NCI-H526 treated with DMSO at 0.1 percent for 48 hours (cell line): Measurements from ENCODE around the gene XCR1.
"Not testable (repeated sequence)": the region's sequence is repeated elsewhere in the genome, so short reads cannot be mapped to it uniquely, and the experiment has no call there.

Experiments used
- DNase-seq: peaks from one replicate; lab custom pipeline; 2025; lab: John Stamatoyannopoulos, UW

The XCR1 gene

GRCh38 chr3:46006238-46007032 lies 20.8 kb downstream of the XCR1 start:
- no peak for DNase-seq

DNA sequence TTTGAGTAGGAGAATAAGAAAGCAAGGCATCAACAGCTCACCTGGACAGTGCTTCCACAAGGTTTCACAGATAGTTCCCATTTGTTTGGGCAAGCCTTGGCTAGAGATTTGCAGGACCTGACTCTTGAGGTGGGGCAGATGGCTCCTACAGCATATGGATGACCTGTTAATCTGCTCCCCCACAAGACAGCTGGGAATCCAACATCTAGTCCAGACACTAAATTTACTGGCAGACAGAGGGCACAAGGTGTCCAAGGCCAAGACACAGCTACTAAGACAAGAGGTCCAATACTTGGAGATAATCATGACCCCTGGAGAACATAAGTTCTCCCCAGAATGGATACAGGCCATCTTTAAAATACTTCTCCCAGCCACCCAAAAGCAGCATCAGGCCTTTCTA lies 23.6 kb downstream of the XCR1 start:
- DNase-seq: not testable (repeated sequence)

GRCh38 chr3:46001178-46001577 lies 26.1 kb downstream of the XCR1 start:
- no peak for DNase-seq

DNA sequence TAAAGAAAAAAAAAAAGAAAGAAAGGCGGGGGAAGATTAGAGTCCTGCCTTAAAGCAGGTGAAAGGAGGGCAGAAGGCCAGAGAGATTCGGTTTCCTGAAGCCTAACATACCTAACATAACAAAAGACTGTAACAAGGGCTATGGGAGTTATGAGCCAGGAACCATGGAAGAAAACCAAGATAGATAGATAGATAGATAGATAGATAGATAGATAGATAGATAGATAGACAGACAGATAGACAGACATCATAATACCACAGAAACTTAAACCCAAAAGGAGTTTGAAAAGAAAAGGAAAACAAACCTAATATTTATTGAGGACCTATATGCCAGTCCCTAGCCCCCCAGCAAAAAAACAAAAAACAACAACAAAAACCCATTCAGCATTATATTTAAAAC lies 29.3 kb downstream of the XCR1 start:
- DNase-seq: no peak

GRCh38 chr3:45997499-45997898 lies 29.8 kb downstream of the XCR1 start:
- DNase-seq: not testable (repeated sequence)

GRCh38 chr3:45995236-45996192 lies 31.8 kb downstream of the XCR1 start, which contains the start of gene FYCO1:
TSS of gene FYCO1 (minus strand) at chr3:45995824. CDS start at chr3:45984910, 10,914 bp downstream.
- peak; percentile 75 for DNase-seq

DNA sequence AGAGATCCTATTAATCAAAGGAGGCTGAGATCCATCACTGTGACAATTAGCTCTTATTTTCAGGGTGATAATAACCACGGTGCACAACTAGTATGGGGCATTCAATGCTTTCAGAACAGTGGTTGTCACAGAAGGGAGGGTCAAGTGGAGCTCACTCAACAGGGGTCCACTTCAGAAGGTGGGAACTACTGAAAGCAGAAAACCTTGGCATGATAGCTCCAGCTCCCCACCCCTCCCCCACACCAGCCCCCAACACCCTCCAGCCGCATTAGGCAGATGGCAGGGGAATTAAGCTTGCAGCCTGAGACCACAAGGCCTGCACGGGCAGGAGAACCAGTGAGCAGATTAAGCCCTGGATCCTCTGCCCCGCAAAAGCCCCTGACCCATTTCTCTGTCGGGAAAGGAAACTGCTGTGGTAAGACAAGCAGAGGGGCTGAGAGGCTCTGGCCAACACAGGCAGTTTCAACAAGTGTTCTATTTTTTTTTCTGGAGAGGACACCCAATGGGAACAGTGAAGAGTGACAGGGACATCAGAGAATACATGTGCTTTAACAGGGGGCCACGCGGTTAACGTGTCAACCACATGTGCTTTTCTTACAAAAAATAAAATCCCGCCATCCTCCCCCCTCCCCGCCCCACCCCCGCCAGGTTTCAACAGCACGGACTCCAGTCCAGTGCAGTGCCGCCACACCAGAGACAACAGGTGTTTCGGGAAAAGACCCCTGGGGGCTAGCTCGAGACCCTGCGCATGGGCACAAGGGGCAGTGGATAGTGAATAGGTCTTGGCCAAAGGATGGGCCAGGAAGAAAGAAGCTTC lies 32.7 kb downstream of the XCR1 start:
- no peak for DNase-seq

GRCh38 chr3:45993421-45994027 lies 33.8 kb downstream of the XCR1 start:
- no peak for DNase-seq

- DNase-seq: no peak
Measured at GRCh38 chr3:45992821-45993221, 34.5 kb downstream of the XCR1 start.

DNA sequence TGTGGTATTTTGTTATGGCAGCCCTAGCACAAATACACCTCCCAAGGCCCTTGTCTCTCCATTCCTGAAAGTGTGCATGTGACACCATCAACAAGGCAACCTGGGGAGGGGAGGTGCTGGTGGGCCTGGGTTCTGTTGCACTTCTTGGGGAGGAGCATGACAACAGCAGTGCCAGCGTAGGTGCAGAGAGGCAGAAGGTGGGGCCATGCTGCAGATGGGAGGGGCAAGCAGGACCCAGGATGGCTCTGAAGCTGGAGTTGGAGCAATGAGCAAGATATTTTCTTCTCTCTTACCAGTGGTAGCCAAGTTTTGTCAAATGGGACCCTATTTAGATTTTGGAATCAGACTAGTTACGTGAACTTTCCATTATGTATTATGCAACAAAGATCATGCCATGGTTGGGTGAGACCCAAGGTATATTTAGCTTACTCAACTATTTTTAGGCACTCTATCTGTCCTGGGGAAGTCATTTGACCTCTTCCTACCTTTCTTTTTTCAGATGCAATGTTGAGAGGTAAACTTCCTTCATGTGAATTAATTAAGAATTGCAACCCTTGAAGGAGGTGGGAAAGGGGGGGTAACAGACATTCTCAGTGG lies 35.1 kb downstream of the XCR1 start:
- DNase-seq: no peak

- no peak for DNase-seq
Measured at GRCh38 chr3:45991341-45991740, 35.9 kb downstream of the XCR1 start.

DNA sequence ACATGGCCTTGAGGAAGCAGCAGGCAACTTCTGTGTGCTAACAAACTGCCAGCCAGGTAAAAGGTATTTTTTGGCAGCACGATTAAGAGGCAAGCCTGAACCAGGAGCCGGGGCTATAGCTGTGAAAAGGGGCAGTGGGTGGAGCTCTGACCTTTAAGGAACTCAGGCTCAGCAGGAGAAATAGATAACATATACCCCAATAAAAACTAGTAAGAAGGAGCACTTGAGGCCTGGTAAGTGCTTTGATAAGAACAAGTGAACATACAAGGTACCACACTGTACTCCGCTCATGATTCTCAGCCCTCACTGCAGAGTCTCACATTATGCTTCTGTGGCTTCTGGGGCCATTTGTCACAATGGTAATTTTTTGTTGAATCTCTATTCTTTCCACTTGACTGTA lies 37.1 kb downstream of the XCR1 start:
- DNase-seq: no peak

DNA sequence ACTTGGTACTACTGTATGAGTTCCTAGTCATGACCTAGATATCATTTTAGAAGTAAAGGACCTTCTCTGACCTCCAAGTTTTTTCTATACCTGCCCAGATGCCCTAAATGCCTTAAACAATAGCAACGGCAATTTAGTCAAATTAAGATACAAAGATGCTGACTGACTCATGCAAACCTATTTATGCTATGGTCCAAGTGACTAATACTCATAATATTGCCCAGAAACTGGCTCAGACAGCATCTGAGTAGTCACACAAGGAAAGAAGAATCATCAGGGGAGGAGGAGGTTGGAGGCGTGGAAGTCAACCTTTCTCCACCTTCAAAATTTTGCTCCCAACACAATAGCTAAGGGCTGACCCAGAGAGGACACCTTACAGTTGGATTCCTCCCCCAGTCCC lies 38.5 kb downstream of the XCR1 start:
- DNase-seq: no peak

- no peak for DNase-seq
Measured at GRCh38 chr3:45988362-45988761, 38.9 kb downstream of the XCR1 start.

GRCh38 chr3:45987368-45988291 lies 39.7 kb downstream of the XCR1 start:
- no peak for DNase-seq

GRCh38 chr3:45986303-45986982 lies 40.8 kb downstream of the XCR1 start:
- no peak for DNase-seq

DNA sequence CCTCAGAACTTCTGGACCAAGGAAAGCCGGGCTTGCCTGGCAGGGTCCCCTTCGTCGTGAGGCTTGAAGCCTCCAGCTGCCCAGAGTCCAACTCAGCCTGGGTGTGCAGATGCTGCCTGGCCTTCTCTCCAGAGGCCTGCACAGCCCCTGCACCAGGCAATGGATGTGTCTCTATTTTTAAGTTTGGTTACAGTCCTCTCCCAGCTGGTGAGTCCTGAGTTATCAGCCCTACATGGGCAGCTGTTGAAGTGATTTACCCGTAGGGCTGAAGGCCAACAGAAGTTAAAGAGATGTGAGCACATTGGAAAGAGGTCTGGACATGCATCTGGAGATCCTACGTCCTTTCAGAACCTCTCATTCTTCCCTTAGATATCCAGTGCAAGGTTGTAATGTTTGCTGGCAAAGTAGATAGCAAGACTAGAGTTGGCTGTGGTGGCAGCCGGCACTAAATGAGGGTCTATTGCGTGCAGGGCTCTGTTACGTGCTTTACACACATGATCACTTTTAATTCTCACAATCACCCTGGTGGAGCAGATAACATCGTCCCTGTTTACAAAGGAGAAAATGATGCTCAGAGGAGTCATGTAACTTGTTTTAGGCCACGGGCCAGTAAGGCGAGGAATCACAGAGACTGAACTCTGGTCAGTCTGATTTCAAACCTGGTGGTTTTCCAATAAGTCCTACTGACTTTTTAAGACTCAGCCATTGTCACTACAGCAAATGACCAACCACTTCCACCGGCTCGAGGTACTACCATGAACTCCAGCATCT lies 41.6 kb downstream of the XCR1 start:
- DNase-seq: no peak
